C4-2B (cell line): ENCODE measurements around the gene ABCA5.

ENCODE experiments used
- H3K27ac ChIP-seq: fragments of 450-650 bp; 2 replicates; pipeline ENCODE4 v1.5.1; 2017
- ZFX ChIP-seq: fragments of 450-650 bp; IDR thresholded peaks from 2 replicates; pipeline ENCODE4 v1.6.1; 2017
- TF ChIP-seq, protein P1 (sequence below): fragments of 450-650 bp; conservative IDR thresholded peaks from 2 replicates; pipeline ENCODE4 v1.5.1; 2017; ENCODE audit warnings: mild to moderate bottlenecking

ABCA5 gene

GRCh38 chr17:69327060-69327831, at the start of gene ABCA5:
Gene ABCA5 (minus strand): TSS chr17:69327133. CDS start chr17:69314415, 12,718 bp downstream.
- peak within 1 kb of the TSS; percentile 69 for H3K27ac ChIP-seq
- peak; percentile 71 for TF ChIP-seq ZFX
- TF ChIP-seq, protein P1, sequence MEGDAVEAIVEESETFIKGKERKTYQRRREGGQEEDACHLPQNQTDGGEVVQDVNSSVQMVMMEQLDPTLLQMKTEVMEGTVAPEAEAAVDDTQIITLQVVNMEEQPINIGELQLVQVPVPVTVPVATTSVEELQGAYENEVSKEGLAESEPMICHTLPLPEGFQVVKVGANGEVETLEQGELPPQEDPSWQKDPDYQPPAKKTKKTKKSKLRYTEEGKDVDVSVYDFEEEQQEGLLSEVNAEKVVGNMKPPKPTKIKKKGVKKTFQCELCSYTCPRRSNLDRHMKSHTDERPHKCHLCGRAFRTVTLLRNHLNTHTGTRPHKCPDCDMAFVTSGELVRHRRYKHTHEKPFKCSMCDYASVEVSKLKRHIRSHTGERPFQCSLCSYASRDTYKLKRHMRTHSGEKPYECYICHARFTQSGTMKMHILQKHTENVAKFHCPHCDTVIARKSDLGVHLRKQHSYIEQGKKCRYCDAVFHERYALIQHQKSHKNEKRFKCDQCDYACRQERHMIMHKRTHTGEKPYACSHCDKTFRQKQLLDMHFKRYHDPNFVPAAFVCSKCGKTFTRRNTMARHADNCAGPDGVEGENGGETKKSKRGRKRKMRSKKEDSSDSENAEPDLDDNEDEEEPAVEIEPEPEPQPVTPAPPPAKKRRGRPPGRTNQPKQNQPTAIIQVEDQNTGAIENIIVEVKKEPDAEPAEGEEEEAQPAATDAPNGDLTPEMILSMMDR: no peak

GRCh38 chr17:69375229-69375628, 48.3 kb upstream of the ABCA5 start:
- TF ChIP-seq ZFX: no peak
- TF ChIP-seq, protein P1: no peak
- no peak overlapping the region for H3K27ac ChIP-seq

DNA sequence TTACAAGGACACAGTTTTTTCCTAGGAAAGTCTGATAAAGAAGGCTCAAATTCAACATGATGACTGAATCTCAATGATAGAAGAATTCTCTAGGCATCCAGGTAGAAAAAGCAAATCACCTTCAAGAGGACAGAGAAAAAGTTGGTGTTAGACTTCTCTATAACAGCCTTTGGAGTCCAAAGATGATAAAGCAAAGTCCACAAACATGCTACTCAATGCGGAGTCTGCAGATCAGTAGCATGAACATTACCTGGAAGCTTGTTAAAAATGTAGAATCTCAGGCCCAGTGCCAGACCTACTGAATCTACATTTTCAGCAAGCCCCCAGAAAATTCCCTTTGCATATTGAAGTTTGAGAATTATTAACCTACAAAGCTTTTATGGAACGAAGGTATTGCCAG, 46.1 kb upstream of the ABCA5 start:
- TF ChIP-seq ZFX: no peak
- TF ChIP-seq, protein P1: no peak
- H3K27ac ChIP-seq: no peak overlapping the region

- no peak overlapping the region for H3K27ac ChIP-seq
- TF ChIP-seq, protein P1: no peak
- TF ChIP-seq ZFX: no peak
These were observed 40.4 kb upstream of the ABCA5 start for GRCh38 chr17:69367298-69367697.

- H3K27ac ChIP-seq: no peak overlapping the region
- TF ChIP-seq ZFX: no peak
- TF ChIP-seq, protein P1: no peak
These were observed 36.7 kb upstream of the ABCA5 start for GRCh38 chr17:69363488-69364210.

GRCh38 chr17:69361156-69361555, 34.2 kb upstream of the ABCA5 start:
- TF ChIP-seq, protein P1: no peak
- TF ChIP-seq ZFX: no peak
- H3K27ac ChIP-seq: no peak overlapping the region
